Head of caudate nucleus (tissue), 42 donors: ENCODE measurements around the gene PTGFR.

Source experiments
- DNase-seq, 42 donors: peaks; one replicate each; pipeline versions ENCODE4 v3.0.0 to v3.0.0-alpha.2; 2020 to 2021; ENCODE audit warnings: mixed read lengths in 7 of 42
- intact Hi-C: fragments of 100-400 bp; cut with DNase I; formaldehyde crosslinking; loops from one replicate; pipeline ENCODE4 v1.15.0; 2022

The PTGFR gene

DNA sequence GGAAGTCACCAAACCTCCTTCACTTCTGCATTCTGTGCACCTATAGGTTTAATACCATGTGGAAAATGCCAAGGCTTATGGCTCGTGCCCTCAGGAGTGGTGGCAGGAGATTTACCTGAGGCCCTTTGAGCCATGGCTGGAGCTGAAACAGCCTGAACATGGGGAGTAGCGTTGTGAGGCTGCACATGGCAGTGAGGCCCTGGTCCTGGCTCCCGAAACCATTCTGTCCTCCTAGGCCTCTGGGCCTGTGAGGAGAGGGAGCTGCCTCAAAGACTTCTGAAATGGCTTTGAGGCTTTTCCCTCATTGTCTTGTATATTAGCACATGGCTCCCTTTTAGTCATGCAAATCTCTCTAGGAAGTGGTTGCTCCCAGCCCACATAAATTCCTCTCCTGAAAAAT lies 20.6 kb downstream of the PTGFR start:
- intact Hi-C loops: no loop called here
- DNase-seq: no peak

DNA sequence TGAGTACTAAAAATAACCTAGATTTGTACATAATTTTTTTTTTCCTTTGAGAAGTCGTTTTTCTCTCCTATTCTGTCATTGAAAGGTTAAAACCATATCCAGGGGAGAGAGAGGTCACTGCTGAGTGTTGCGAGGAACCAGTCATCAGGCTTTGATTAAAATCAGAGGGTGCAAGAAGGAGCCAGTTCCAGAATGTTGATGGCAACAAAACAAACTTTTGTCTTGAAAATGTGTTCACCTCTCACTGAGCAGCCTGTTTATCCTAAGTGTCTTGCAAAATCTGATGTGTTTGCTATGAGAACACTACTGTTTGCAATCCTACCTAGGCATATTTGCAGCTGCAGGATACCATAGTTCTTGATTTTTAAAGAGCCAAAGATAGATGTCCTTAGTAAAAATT lies 25.9 kb downstream of the PTGFR start:
- intact Hi-C loops: no loop called here
- no peak for DNase-seq

DNA sequence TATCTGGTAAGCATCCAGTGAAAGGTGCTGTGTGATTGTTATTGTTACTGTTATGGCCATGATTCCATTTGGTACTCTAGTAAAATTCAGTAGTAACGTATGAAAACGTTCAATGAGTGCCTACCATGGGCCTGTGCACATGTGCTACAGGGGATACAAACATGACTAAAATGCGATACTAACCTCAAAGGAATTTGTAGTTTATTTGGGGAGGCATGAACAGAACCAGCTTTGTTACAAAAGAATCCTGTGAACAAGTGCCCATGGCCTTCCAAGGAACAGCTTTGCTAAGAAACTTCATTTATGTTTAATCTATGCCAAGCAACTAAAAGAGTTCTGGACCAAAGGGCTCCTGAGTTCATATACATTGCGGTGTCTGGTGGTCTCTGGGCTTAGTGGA lies 28.7 kb downstream of the PTGFR start:
- intact Hi-C loops: no loop called here
- DNase-seq: no peak

DNA sequence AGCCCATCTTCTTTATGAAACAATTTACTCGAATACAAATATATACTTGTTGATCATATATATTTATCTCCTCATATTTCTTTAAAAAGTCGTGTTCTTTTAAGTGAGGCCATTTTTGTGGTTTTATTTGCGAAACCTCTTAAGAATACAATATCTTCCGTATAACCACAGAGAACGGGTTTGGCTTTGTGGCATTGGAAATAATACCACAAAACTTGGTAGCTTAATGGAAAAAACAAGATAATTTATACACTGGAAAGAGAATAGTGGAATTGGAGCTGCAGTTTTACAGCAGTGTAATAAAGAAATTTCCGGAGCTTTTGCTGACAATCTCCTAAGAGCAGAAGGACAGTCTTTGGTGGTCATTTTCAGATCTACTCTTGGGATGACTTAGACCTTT lies 29.4 kb downstream of the PTGFR start:
- intact Hi-C loops: no loop called here
- DNase-seq: no peak

DNA sequence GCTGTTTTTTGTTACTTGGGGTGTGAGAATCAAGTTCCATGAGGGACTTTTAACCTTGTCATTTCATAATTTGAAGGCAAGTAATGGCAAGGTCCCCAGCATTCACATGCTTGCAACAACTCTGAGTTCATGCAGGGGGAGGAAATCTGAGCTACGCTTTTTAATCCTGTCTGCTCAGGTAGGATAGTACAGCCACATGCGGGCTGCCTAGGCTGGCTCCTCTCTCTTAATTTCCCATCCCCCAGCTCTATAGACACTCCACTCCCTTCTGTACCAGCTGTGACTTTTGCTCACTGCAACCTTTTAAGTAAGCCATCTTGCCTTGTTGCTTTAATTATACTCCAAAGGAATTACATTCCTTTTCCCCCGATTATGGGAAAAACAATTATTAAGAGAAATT lies 30.1 kb downstream of the PTGFR start:
- no peak for DNase-seq
- intact Hi-C loops: no loop called here

DNA sequence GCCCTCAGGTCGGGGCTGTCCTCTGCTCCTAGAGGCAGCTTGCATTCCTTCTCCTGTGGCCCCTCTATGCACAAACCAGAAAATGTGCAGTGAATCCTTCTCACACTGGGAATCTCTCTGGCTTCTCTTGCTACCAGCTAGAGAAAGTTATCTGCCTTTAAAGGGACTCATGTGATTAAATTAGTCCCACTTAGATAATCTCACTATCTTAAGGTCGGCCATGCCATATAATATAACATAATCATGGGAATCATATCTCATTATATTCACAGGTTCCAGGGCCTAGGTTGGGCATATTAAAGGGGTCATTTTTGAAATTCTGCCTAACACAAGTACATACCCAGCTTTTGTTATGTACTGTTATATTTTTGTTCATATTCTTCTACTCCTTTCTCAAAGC lies 31.4 kb downstream of the PTGFR start:
- intact Hi-C loops: no loop called here
- DNase-seq: no peak

DNA sequence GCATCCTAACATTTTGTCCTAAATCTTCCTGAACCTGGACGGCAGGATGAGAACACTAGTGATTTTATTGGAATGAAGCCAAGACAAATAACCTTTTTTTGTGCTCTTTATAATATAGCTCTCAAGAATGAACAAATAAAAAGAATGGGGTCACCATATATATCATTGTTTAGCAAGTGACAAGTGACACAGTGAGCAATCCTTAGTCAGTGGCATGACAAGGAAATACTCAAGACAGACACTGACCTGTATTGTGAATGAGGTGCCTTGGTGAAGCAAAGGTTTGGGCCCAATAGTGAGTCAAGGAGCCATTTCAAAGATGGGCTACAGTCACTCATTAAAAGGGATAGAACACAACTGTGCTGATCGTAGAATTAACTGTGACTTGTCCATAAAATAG lies 35.7 kb downstream of the PTGFR start:
- intact Hi-C loops: no loop called here
- no peak for DNase-seq

DNA sequence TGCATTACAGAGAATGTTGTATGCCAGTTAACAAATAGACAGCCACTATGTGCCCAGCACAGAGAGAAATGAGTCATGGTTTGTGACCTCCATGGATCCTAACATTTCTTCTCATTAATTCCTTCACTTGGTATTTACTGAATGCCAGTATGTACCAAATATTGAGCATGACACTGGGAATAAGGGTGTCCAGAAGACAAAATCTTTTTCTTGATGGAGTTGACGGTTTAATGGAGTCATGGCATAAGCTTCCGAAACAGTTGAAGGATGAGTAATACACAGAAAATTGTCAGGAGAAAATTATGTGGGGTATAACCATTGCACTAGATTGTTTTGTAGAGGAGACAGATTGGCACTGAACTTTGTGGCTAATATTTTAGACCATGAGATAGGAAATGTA lies 36.9 kb downstream of the PTGFR start:
- no peak for DNase-seq
- intact Hi-C loops: no loop called here

DNA sequence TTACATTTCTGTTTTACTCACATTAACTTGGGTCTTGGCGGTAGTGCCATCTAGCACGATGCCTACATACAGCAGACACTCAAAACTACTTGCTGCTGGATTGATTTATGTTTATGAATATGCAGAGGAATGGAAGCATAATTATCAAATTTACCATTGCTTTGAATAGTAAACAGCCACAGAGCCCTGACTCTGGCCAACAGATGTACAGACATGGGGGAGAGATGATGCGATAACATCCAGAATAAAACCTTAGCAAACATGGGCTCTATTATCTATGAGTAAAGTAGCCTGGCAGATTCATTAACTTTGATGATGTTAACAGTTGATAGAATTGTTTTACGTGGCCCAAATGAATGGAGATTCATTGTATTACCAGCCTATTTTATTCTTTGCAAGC lies 42.8 kb downstream of the PTGFR start:
- intact Hi-C loops: no loop called here
- DNase-seq: no peak

DNA sequence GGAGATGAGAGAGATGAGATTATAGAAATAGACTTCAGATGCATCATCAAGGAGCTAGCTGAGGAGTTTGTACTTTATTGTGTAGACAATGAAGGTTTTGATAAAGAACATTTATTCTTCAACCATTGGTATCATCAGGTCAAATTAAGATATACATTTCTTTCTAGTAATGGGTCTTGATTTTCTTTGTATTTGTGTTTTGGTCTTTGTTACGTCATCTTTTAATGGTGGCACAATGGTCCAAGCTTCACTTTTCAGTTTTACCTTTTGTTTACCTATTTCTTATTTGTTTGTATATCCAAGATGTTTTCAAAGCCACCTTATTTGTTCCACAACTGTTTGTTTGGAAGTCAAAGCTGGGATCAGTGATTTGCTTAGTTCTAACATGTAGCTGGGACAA lies 44.5 kb downstream of the PTGFR start:
- DNase-seq: no peak
- intact Hi-C loops: no loop called here

DNA sequence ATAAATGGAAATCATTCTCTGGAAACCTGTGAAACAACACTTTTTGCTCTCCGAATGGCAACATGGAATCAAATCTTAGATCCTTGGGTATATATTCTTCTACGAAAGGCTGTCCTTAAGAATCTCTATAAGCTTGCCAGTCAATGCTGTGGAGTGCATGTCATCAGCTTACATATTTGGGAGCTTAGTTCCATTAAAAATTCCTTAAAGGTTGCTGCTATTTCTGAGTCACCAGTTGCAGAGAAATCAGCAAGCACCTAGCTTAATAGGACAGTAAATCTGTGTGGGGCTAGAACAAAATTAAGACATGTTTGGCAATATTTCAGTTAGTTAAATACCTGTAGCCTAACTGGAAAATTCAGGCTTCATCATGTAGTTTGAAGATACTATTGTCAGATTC lies 45.7 kb downstream of the PTGFR start:
- no peak for DNase-seq
- intact Hi-C loops: no loop called here

DNA sequence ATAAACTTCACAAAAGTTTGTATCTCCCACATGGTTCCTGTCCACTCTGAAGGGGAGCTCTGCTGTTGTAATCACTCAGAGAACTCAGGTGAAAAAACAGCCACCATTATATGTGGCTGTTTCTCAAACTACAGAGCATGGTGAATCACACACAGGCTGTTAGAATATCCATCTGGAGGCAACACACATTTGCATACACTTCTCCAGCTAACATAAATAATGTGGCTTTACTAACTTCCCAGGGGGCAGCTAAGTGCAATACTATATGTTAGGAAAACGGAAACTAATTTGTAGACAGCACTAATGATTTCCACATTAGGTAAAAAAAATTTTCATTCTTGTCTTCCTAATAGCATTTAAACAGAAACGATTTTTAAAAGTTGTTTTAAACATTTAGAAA lies 49.3 kb downstream of the PTGFR start:
- no peak for DNase-seq
- intact Hi-C loops: no loop called here

DNA sequence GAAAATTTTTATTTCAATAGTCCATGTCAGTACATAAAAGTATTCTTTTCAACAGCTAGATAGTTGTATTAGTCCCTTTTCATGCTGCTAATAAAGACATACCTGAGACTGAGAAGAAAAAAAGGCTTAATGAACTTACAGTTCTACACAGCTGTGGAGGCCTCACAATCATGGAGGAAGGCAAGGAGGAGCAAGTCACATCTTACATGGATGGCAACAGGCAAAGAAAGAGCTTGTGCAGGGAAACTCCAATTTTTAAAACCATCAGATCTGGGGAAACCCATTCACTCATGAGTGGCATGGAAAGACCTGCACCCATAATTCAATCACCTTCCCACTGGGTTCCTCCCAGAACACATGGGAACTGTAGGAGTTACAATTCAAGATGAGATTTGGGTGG lies 50.7 kb downstream of the PTGFR start:
- no peak for DNase-seq
- intact Hi-C loops: no loop called here

DNA sequence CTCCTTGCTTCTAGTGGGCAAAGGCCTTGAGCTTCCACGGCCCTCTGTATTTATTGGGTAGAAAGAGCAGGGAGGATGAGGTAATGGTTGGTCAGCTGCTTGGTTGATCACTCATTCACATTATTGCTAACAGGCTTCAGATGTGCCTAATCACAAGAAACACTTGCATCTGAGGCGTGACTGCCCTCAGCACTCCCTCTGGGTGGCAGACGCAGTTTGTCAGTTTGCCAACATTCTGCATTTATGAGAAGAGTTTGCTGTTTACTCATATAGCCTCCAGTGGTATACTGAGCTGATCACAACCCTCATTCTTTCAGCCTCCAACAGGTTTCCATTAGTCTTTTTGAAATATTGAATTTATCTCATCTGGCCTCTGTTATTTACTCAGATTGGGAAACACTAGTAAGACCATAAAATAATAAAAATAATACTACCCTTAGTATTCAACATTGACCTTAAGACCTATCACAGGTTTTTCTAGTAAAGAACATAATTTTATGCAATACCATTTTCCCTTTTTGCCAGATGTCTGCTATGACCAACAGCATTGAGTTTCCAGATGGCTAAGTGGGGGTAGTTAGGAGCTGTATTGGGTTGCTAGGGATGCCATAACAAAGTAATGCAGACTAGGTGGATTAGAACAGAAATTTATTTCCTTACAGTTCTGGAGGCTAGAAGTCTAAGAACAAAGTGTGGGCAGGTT lies 53.3 kb downstream of the PTGFR start:
- no peak for DNase-seq
- intact Hi-C loops: no loop called here

DNA sequence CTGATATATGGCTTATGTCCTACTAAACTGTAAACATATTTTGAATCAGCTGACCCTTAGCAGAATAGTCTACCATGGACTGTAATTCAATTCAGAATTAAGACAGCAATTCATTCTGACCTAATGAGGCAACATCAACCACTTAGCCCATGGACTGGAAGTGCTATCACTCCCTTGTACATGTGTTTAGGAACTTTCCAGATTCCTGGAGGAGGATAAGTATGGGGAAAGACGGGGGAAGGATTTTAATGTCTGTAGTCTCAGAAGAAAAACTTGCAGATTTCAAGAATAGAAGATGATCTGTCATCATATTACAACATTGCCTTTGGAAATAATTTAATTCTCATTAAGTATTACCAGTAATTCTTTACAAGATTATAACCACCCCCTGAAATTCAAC lies 56.3 kb downstream of the PTGFR start:
- intact Hi-C loops: no loop called here
- DNase-seq: no peak

DNA sequence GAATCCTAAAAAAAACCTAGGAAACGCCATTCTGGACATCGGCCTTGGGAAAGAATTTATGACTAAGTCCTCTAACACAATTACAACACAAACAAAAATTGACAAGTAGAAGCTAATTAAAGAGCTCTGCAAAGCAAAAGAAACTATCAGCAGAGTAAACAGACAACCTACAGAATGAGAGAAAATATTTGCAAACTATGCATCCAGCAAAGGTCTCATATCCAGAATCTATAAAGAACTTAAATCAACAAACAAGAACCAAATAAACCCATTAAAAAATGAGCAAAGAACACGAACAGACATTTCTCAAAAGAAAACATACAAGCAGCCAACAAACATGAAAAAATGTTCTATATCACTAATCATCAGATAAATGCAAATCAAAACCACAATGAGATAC lies 58.6 kb downstream of the PTGFR start:
- DNase-seq: no peak
- intact Hi-C loops: no loop called here

DNA sequence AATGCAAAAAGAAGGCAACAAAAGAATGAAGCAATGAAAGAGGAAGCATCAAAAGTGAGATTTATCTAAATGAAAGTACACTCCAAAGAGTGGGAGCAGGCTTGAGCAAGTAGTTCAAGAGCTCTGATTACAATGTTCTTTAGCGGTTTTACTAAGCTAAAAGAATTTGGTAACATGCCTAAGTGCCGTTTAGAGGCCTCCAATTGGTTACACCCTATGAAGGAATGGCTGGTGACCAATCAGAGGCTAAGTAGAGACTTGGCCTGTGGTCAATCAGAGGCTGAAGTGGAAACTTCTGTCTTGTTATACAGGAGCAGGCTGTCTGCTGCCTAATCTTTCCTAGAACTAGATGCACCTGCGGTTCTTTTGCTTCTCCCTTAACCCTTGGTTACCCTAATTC lies 59.1 kb downstream of the PTGFR start:
- DNase-seq: no peak
- intact Hi-C loops: no loop called here

DNA sequence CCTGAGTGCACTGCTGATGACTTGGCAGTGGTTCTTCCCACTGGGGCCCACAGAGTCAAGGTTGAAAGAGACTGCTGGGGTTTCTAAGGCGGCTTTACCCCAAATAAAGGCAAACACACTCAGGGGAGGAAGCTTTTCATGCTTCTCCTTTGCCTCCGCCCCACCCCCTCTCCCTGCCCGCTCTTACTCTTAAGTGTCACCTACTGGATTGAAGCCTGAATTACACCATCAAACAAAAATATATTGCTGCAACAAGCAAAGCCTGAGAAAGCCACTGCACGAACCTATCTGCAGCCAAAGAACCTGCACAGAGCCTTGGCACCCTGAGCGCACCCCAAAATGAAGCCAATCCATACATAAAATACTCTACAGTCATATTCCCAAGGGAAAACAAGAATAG lies 63.1 kb downstream of the PTGFR start:
- DNase-seq: no peak
- intact Hi-C loops: no loop called here

DNA sequence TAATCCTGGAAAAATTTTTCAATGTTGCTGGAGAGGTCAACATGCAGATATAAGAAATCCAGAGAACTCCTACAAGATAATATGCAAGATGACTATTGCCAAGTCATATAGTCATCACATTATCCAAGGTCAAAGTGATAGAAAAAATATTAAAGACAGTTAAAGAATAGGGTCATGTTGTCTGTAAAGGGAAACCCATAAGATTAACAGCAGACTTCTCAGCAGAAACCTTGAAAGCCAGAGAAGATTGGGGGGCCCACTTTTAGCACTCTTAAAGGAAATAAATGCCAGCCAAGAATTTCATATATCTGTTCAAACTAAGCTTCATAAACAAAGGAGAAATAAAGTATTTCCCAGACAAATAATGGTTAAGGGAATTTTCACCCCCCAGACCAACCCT lies 64.1 kb downstream of the PTGFR start:
- no peak for DNase-seq
- intact Hi-C loops: no loop called here

DNA sequence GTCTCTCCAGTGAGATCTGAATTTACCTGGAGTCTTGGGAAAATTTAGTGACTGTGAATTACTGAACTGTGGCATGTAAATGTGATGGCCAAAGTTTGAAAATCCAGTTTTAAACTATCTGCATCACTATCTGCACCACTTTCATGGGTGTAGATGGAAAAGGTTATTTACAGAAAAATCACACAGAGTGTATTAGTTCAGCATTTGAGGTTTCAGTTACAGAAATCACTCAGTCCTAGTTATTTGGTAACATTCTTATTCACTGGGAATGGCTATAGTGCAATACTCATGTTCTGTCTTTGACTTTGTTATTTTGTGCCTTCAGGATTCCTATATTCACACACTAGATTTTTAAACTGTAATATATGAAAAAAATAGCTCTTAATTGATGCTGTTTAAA lies 68.9 kb downstream of the PTGFR start:
- DNase-seq: no peak
- intact Hi-C loops: no loop called here

DNA sequence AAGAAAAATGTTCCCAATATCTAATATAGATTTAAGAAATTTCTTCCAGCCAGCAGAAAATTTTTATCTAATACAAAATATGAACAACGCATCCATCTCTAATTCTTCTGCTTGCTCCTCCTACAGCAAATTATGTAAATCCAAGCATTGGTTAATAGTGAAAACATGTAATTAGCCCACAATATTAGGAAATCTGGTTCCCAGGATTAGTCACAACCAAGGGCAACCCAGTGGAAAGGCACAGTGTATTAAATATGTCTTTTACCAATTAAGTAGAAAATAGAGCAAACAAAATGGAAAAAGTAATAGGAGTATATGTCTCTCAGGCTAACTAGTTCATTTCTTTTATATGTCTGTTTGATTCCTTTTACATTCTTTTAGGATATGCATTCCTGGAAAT lies 70.0 kb downstream of the PTGFR start:
- no peak for DNase-seq
- intact Hi-C loops: no loop called here

DNA sequence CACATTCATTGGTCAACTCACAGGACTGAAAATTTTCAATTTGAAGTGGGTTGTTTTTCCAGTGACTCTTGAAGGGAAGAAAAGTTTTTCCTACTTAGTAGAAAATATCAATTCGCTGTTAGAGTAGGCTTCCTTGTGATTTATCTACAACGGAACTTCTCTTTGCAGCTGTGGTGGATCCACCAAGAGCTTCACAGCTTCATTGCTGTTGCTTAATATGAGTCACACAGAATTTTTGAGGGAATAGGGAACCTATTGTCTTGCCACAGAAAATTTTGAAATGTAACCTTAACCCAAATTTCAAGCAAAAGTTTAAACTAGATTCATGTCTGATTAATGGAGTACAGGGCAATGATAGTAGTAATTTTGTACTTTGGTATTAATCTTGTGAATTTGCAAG lies 71.1 kb downstream of the PTGFR start:
- DNase-seq: no peak
- intact Hi-C loops: no loop called here
